CD4-positive, alpha-beta T cell (primary cell): Measurements from ENCODE around the gene RFNG. TPM values are rescaled to one million over a fixed set of nuclear protein-coding genes. Genes with fewer than 3 reads are reported as not detected.

ENCODE experiments used
- ATAC-seq: fragments of 200-7000 bp; cut with Tn5 transposase; one replicate; pipeline ENCODE4 v1.10.0; 2022; ENCODE audit warnings: mild to moderate bottlenecking; ENCODE audit not compliant: poor library complexity
- CTCF ChIA-PET: fragments of 350-600 bp; sonication (Branson Sonifier 250); formaldehyde crosslinking; loops from one replicate; lab custom pipeline; 2021; ENCODE audit warnings: antibody characterized with exemption, inconsistent platforms; lab: Charles Lee
- POLR2A ChIA-PET: fragments of 350-600 bp; sonication (Branson Sonifier 250); formaldehyde crosslinking; loops from one replicate; lab custom pipeline; 2021; ENCODE audit warnings: antibody characterized with exemption, inconsistent platforms; lab: Charles Lee
- DNase-seq, 14 experiments: peaks; one replicate each; pipeline ENCODE4 v3.0.0-alpha.2; 2013 to 2020; ENCODE audit warnings: mixed read lengths in 2 of 14
- H3K27ac ChIP-seq, 2 donors: one replicate each; pipeline versions ENCODE4 v1.5.1 to v1.7.0; 2013; ENCODE audit warnings: low read length in 2 of 2, low read depth in 1 of 2, mild to moderate bottlenecking in 1 of 2
- H3K27me3 ChIP-seq, 2 experiments: 1 replicate in 1 of 2; 2 replicates in 1 of 2; pipeline versions ENCODE4 v1.6.1 to v1.7.0; 2013; ENCODE audit warnings: low read length in 2 of 2, control low read depth in 1 of 2, mild to moderate bottlenecking in 1 of 2, moderate library complexity in 1 of 2; ENCODE audit not compliant: insufficient read depth in 2 of 2, control insufficient read depth in 1 of 2
- H3K36me3 ChIP-seq: one replicate; pipeline ENCODE4 v1.6.1; 2013; ENCODE audit warnings: low read length, control low read depth; ENCODE audit not compliant: insufficient read depth
- H3K4me1 ChIP-seq: one replicate; pipeline ENCODE4 v1.6.1; 2013; ENCODE audit warnings: low read length, control low read depth; ENCODE audit not compliant: insufficient read depth
- H3K4me3 ChIP-seq: one replicate; pipeline ENCODE4 v1.5.1; 2013; ENCODE audit warnings: mild to moderate bottlenecking, low read length, moderate library complexity
- H3K9me3 ChIP-seq, 2 experiments: 1 replicate in 1 of 2; 2 replicates in 1 of 2; pipeline versions ENCODE4 v1.6.1 to v1.7.0; 2013; ENCODE audit warnings: low read length in 2 of 2, mild to moderate bottlenecking in 2 of 2, control low read depth in 1 of 2, moderate library complexity in 1 of 2; ENCODE audit not compliant: control insufficient read depth in 1 of 2, insufficient read depth in 1 of 2
- H3K27ac Mint-ChIP-seq: one replicate; pipeline ENCODE4 v1.8.0; 2020; ENCODE audit warnings: mixed read lengths
- H3K27me3 Mint-ChIP-seq: one replicate; pipeline ENCODE4 v1.8.0; 2021; ENCODE audit warnings: mixed read lengths
- H3K36me3 Mint-ChIP-seq: one replicate; pipeline ENCODE4 v1.8.0; 2021; ENCODE audit warnings: low read depth, mixed read lengths
- H3K4me1 Mint-ChIP-seq: one replicate; pipeline ENCODE4 v1.8.0; 2021; ENCODE audit warnings: low read depth, mixed read lengths
- H3K4me3 Mint-ChIP-seq: one replicate; pipeline ENCODE4 v1.8.0; 2020; ENCODE audit warnings: mild to moderate bottlenecking, mixed read lengths
- H3K9me3 Mint-ChIP-seq: one replicate; pipeline ENCODE4 v1.8.0; 2020; ENCODE audit warnings: mixed read lengths
- CTCF ChIP-seq: fragments of 200-600 bp; IDR thresholded peaks from one replicate; pipeline ENCODE4 v1.8.0; 2022; ENCODE audit warnings: antibody characterized with exemption, mild to moderate bottlenecking
- intact Hi-C, 2 experiments: fragments of 100-400 bp; cut with DNase I in 1 of 2; cut with micrococcal nuclease in 1 of 2; formaldehyde crosslinking; loops; one replicate each; pipeline versions ENCODE4 v1.15.1 to v1.9.0; 2023 to 2025; cut with DNase I, micrococcal nuclease
- polyA plus RNA-seq, 2 donors: library from polyadenylated mRNA; unstranded; fragments of 120-200 nt; gene quantifications; one replicate each; pipeline ENCODE4 v1.2.1, GENCODE V29; 2013
- total RNA-seq, 174 experiments: library from RNA in 2 of 174; stranded (reverse) in 2 of 174; gene quantifications; one replicate each; pipeline ENCODE4 v1.2.3 and lab custom pipeline; 2021 to 2026

RFNG gene
- total RNA-seq (10 to 100 TPM; 28.1 to 31.2 TPM), total RNA-seq (lab: John Stamatoyannopoulos, UW) (5.2 to 47.1 (median 21.9) reads per million in 172 experiments)
- 28.8 TPM for polyA plus RNA-seq (2013, experiment 1 of 2)
- polyA plus RNA-seq (2013, experiment 2 of 2) = 31.7 TPM

GRCh38 chr17:82051776-82052637 lies at the start of gene RFNG, which contains the start of gene GPS1:
RFNG (minus strand) TSS chr17:82051811; CDS start chr17:82051766, 45 bp downstream.
GPS1 (plus strand) TSS chr17:82051898; CDS start chr17:82051932, 34 bp downstream.
- peaks cover 18% of the 10 kb centered on the region for H3K36me3 Mint-ChIP-seq
- CTCF ChIA-PET = interaction anchor here (1.0 to 1.1 kb wide), 2 partner anchors 14 to 22 kb away, joined by 3 to 5 read pairs; partner anchors contain the start of gene DCXR
- peaks cover 37% of the 10 kb centered on the region for H3K36me3 ChIP-seq

GRCh38 chr17:82101301-82101715 lies 49.7 kb upstream of the RFNG start:
- Histone ChIP-seq H3K27ac (no peak overlapping the region), H3K4me1 (peaks cover 43% of the 10 kb centered on the region), H3K27me3 (no peaks in the 10 kb centered on the region), H3K4me3 (no peak overlapping the region), H3K36me3 (peaks cover 5% of the 10 kb centered on the region), H3K9me3 (no peaks in the 10 kb centered on the region)
- ATAC-seq (no peak), DNase-seq (peak in 2 of 14 experiments; percentile 5 to 25)
- ChIA-PET CTCF (no interaction called here), POLR2A (interaction anchor here (1.4 kb wide), 1 partner anchor 25 kb away, joined by 5 read pairs; no protein-coding TSS in a partner anchor)
- TF ChIP-seq CTCF = no peak
- Mint-ChIP-seq H3K4me1 (peaks cover 10% of the 10 kb centered on the region), H3K9me3 (no peaks in the 10 kb centered on the region), H3K27me3 (no peaks in the 10 kb centered on the region), H3K27ac (peak overlapping the region; percentile 80), H3K36me3 (peaks cover 10% of the 10 kb centered on the region), H3K4me3 (peak overlapping the region; percentile 63)
- intact Hi-C loops = no loop called here

More at GRCh38 chr17:82051776-82052637, at the start of gene RFNG, which contains the start of gene GPS1:
- peaks cover 14% of the 10 kb centered on the region for H3K4me1 Mint-ChIP-seq
- Histone ChIP-seq H3K4me3 (peak within 1 kb of the TSS; percentile 75), H3K9me3 (no peaks in the 10 kb centered on the region), H3K27me3 (no peaks in the 10 kb centered on the region), H3K27ac (no peak within 1 kb of the TSS), H3K4me1 (peaks cover 41% of the 10 kb centered on the region)
- no peak for TF ChIP-seq CTCF
- no peaks in the 10 kb centered on the region for H3K27me3 Mint-ChIP-seq
- intact Hi-C loops = loop anchor here (1.0 to 5.0 kb wide), 4 partner anchors 13 to 161 kb away; partner anchors contain the start of genes DUS1L (in 2 of the 2), ALYREF (in 1 of the 2), ANAPC11 (in 1 of the 2) and FASN (in 1 of the 2)
- POLR2A ChIA-PET = interaction anchor here (1.0 to 4.1 kb wide), 4 partner anchors 12 to 75 kb away, joined by 3 to 16 read pairs (median 6); partner anchors contain the start of genes DCXR and DUS1L
- H3K4me3 Mint-ChIP-seq = peak within 1 kb of the TSS; percentile 86
- ATAC-seq (peak; percentile 92), DNase-seq (peak; percentile 68 to 90 (median 80))
- peak within 1 kb of the TSS; percentile 71 for H3K27ac Mint-ChIP-seq
- no peaks in the 10 kb centered on the region for H3K9me3 Mint-ChIP-seq

- Histone ChIP-seq H3K36me3 (peaks cover 7% of the 10 kb centered on the region), H3K9me3 (no peaks in the 10 kb centered on the region), H3K27ac (no peak overlapping the region), H3K4me3 (no peak overlapping the region), H3K4me1 (peaks cover 41% of the 10 kb centered on the region), H3K27me3 (no peaks in the 10 kb centered on the region)
- H3K27me3 Mint-ChIP-seq = no peaks in the 10 kb centered on the region
- no peak for TF ChIP-seq CTCF
- ChIA-PET POLR2A (interaction anchor here (0.7 kb wide), 1 partner anchor 26 kb away, joined by 3 read pairs; no protein-coding TSS in a partner anchor), CTCF (no interaction called here)
- peak overlapping the region; percentile 87 for H3K4me3 Mint-ChIP-seq
- peaks cover 8% of the 10 kb centered on the region for H3K4me1 Mint-ChIP-seq
- no peaks in the 10 kb centered on the region for H3K9me3 Mint-ChIP-seq
- no peak for ATAC-seq
- intact Hi-C loops = no loop called here
- peak overlapping the region; percentile 80 for H3K27ac Mint-ChIP-seq
- peaks cover 6% of the 10 kb centered on the region for H3K36me3 Mint-ChIP-seq
- DNase-seq = peak in 2 of 14 experiments; percentile 4 to 35
Measured at GRCh38 chr17:82100502-82101298, 49.1 kb upstream of the RFNG start.
